ENCODE measurements around the gene EFEMP2. TPM values are rescaled to one million over a fixed set of nuclear protein-coding genes. Genes with fewer than 3 reads are reported as not detected.
A peak's percentile ranks its signal among the peaks of the same experiment; 100 is the strongest.

Gene EFEMP2
- polyA plus RNA-seq, 3 donors = 111 to 137 (median 118) TPM

GRCh38 chr11:65869643-65870306, 2.8 kb downstream of the EFEMP2 start:
- DNase-seq = no peak

GRCh38 chr11:65868907-65869306, 3.7 kb downstream of the EFEMP2 start:
- no peak for DNase-seq

DNA sequence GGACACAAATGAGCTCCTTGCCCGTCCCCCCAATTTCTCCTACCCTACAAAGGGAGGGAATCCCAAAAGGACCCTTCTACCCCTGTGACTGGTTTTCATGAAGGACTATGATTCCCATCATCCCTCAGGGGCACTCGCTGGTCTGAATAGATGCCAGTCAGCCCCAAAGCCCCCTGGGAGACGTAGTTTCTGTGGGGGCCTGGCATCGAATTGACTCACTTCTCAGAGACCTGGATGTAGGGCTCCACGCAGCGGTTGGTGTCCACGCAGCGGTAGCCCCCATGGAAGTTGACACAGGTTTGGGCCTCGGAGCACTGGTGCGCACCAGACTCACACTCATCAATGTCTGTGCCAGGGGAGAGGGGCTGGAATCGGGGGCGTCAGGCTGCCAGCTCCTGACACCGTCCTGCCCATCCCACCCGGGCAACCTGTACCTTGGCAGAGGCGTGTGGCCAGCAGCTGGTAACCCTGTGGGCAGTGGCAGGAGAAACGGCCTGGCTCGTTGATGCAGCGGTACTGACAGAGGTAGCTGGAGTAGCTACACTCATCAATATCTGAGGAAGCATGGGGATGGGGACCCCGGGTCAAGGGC, 4.4 kb downstream of the EFEMP2 start:
- no peak for DNase-seq

DNA sequence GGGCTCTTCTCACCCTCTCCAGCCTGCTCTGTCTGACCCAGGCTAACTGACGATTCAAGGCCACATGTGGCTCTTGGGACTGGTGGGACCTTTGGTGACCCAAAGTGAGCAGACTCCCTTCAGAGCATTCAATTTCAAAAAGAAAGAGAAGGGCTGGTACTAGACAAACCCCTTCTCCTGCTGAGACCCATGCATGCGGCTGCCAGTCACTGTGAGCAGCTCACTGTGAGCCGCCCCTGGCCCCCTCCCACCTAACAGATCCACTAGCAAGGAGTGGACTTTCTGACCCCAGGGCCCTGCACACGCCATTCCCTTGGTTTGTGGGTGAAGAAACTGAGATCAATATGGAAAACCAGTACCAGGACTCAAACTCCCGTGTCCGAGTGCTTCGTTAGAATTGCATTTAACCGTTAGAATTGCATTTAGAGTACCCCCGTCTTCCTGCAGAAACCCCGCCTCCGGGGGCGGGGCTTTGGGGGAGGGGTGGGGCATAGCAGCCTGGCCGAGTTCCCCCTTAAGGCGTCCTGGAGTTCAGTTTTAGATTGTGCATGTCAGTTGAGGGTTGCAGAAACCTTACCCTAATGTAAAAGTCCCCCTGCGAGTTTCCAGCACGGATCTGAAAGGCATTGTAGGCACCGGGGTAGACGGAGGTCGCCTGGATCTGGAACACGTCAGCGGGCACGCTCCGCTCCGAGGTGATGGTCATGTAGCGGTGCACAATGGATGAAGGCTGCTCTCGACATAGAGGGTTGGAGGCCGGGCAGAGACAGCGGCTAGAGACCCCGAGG, 5.1 kb downstream of the EFEMP2 start:
- DNase-seq = no peak

- DNase-seq = no peak
Observed at GRCh38 chr11:65866509-65867283, 5.9 kb downstream of the EFEMP2 start.

GRCh38 chr11:65865550-65866172, 6.9 kb downstream of the EFEMP2 start:
- no peak for DNase-seq

- no peak for DNase-seq
Observed at GRCh38 chr11:65864706-65865471, 7.7 kb downstream of the EFEMP2 start.

- no peak for DNase-seq
Observed at GRCh38 chr11:65863889-65864705, 8.5 kb downstream of the EFEMP2 start.

GRCh38 chr11:65862941-65863888, 9.4 kb downstream of the EFEMP2 start:
- DNase-seq = no peak

DNA sequence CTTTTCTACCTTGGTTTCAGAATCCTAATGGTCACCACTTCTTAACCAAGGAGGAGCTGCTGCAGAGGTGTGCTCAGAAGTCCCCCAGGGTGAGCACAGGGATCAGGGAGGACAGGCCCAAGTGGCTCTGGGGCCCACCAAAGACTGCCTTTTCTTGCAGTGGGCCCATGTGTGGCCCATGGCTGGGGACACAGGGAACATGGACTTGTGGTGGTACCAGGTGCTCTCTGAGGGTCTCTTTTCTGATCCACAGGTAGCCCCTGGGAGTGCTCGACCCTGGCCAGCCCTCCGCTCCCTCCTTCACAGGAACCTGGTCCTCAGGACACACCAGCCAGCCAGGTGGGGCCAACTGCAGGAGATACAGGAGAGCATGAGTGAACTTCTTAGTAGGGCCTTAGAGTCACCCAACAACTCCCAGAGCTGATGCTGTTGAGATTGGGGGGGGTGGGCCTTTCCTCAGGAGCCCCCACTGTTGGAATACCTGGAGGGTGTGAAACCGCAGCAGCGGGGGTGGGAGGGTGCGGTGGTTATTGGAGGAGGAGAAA, 10.3 kb downstream of the EFEMP2 start:
- DNase-seq = no peak

- DNase-seq = no peak
Observed at GRCh38 chr11:65861533-65862183, 10.9 kb downstream of the EFEMP2 start.

- DNase-seq = no peak
Observed at GRCh38 chr11:65861165-65861505, 11.5 kb downstream of the EFEMP2 start.

DNA sequence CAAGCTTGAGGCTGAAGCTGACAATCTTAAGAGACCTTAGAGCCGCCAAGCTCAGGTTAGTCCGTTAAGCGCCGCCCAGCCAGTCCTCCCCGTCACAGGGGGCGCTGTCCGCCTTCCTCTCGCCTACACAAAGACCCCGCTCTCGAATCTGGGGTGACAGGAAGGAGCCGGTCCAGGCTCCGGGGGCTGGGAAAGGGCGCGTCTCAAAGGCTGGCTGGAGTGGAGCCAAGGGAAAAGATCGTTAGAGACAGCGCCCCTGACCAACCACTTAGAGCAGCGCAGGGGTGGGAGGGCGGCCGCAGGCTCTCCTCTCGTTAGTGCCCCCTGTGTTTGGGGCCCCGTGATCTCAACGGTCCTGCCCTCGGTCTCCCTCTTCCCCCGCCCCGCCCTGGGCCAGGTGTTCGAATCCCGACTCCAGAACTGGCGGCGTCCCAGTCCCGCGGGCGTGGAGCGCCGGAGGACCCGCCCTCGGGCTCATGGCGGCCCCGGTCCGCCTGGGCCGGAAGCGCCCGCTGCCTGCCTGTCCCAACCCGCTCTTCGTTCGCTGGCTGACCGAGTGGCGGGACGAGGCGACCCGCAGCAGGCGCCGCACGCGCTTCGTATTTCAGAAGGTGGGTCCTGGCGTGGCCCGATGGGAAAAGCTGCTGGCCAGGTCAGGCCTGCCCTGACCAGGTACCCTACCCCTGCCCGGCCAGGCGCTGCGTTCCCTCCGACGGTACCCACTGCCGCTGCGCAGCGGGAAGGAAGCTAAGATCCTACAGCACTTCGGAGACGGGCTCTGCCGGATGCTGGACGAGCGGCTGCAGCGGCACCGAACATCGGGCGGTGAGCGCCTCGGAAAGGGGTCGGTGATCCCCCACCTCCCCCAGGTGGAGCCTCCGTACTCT, 12.1 kb downstream of the EFEMP2 start, which contains the start of gene MUS81:
TSS of gene MUS81 (plus strand) at position 156 of the 887 bp plus-strand sequence. CDS start at position 477, 321 bp downstream.
- peak; percentile 98 for DNase-seq

DNA sequence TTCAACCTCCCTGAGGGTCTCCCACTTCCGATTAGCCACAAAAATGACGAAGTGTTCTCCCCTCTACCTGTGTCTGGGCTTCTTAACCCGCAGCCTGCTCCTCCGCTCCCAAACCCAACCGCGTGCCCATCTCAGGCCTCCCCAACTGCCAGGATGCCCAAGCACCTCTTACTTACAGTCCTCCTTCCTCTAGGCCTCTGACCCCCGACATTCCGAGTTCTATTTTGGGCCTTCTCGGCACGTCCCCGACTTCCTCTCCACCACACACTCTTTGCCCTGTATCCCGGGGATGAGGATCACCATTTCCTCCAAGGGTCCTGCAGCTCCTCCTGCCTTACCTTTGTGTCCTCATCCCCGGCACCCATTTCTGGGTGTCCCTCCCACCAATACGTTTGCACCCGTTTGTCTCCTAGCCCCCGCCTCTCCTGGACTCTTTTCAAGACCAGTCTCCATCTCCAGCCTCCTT, 12.8 kb downstream of the EFEMP2 start:
- DNase-seq = no peak

DNA sequence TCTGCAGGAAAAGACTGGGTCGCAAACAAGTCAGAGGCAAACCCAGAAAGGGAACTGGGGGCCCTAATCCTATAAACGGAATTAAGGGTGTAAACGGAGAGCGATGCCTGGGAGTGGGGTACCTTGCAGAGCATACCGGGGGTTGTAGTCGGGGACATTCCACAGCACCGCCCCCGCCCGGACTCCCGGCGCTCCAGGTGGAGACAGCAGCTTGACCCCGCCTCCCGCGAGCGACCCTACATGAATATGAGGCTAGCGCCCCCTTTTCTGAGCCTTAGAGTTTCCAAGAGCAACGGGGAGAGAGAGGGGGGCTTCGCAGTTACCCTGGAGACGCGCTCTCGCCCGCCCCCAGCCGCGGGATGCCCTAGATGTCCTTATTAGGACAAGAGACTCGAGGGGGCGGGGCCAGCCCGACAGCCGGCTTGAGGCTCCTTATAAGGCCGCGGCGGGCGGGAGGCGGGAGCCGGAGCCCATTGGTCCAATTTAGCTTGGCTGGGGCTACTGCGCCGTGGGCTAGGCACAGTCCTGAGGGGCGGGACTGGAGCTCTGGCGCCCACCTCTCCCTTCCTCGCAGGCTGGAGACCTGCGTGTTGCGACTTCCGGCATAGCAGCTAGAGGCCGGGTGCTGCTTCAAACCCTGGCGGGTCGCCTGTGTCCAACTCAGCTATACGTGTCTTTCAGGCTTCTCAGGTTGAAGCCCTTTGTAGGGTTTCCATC, 13.3 kb downstream of the EFEMP2 start:
- DNase-seq = peak; percentile 99

DNA sequence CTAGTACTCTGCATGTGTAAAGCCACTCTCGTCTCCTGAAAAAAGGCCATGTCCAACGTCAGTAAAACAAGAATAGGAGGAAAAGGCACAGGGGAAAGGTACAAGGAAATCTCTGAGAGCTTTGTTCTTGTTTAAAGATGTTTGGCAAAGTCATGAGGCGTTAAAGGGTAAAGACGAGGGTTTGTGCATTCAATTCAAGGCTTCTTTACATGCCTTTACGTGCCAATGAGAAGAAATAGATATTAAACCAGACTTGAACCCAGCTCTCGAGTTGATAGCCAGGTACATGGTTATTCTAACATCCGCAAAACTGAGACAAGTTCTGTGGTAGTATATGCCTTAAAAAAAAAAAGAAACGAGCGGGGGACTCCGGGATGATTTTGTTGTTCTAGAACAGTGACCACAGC, 13.9 kb downstream of the EFEMP2 start:
- no peak for DNase-seq

Data from renal pelvis (tissue), 4 donors.